CD4-positive, alpha-beta T cell (primary cell): Measurements from ENCODE around the gene EMP3. TPM values are rescaled to one million over a fixed set of nuclear protein-coding genes. Genes with fewer than 3 reads are reported as not detected.

ENCODE experiments used
- ATAC-seq: fragments of 200-7000 bp; cut with Tn5 transposase; one replicate; pipeline ENCODE4 v1.10.0; 2022; ENCODE audit warnings: mild to moderate bottlenecking; ENCODE audit not compliant: poor library complexity
- CTCF ChIA-PET: fragments of 350-600 bp; sonication (Branson Sonifier 250); formaldehyde crosslinking; loops from one replicate; lab custom pipeline; 2021; ENCODE audit warnings: antibody characterized with exemption, inconsistent platforms; lab: Charles Lee
- POLR2A ChIA-PET: fragments of 350-600 bp; sonication (Branson Sonifier 250); formaldehyde crosslinking; loops from one replicate; lab custom pipeline; 2021; ENCODE audit warnings: antibody characterized with exemption, inconsistent platforms; lab: Charles Lee
- DNase-seq, 14 experiments: peaks; one replicate each; pipeline ENCODE4 v3.0.0-alpha.2; 2013 to 2020; ENCODE audit warnings: mixed read lengths in 2 of 14
- H3K27ac ChIP-seq, 2 donors: one replicate each; pipeline versions ENCODE4 v1.5.1 to v1.7.0; 2013; ENCODE audit warnings: low read length in 2 of 2, low read depth in 1 of 2, mild to moderate bottlenecking in 1 of 2
- H3K27me3 ChIP-seq, 2 experiments: 1 replicate in 1 of 2; 2 replicates in 1 of 2; pipeline versions ENCODE4 v1.6.1 to v1.7.0; 2013; ENCODE audit warnings: low read length in 2 of 2, control low read depth in 1 of 2, mild to moderate bottlenecking in 1 of 2, moderate library complexity in 1 of 2; ENCODE audit not compliant: insufficient read depth in 2 of 2, control insufficient read depth in 1 of 2
- H3K36me3 ChIP-seq: one replicate; pipeline ENCODE4 v1.6.1; 2013; ENCODE audit warnings: low read length, control low read depth; ENCODE audit not compliant: insufficient read depth
- H3K4me1 ChIP-seq: one replicate; pipeline ENCODE4 v1.6.1; 2013; ENCODE audit warnings: low read length, control low read depth; ENCODE audit not compliant: insufficient read depth
- H3K4me3 ChIP-seq: one replicate; pipeline ENCODE4 v1.5.1; 2013; ENCODE audit warnings: mild to moderate bottlenecking, low read length, moderate library complexity
- H3K9me3 ChIP-seq, 2 experiments: 1 replicate in 1 of 2; 2 replicates in 1 of 2; pipeline versions ENCODE4 v1.6.1 to v1.7.0; 2013; ENCODE audit warnings: low read length in 2 of 2, mild to moderate bottlenecking in 2 of 2, control low read depth in 1 of 2, moderate library complexity in 1 of 2; ENCODE audit not compliant: control insufficient read depth in 1 of 2, insufficient read depth in 1 of 2
- H3K27ac Mint-ChIP-seq: one replicate; pipeline ENCODE4 v1.8.0; 2020; ENCODE audit warnings: mixed read lengths
- H3K27me3 Mint-ChIP-seq: one replicate; pipeline ENCODE4 v1.8.0; 2021; ENCODE audit warnings: mixed read lengths
- H3K36me3 Mint-ChIP-seq: one replicate; pipeline ENCODE4 v1.8.0; 2021; ENCODE audit warnings: low read depth, mixed read lengths
- H3K4me1 Mint-ChIP-seq: one replicate; pipeline ENCODE4 v1.8.0; 2021; ENCODE audit warnings: low read depth, mixed read lengths
- H3K4me3 Mint-ChIP-seq: one replicate; pipeline ENCODE4 v1.8.0; 2020; ENCODE audit warnings: mild to moderate bottlenecking, mixed read lengths
- H3K9me3 Mint-ChIP-seq: one replicate; pipeline ENCODE4 v1.8.0; 2020; ENCODE audit warnings: mixed read lengths
- CTCF ChIP-seq: fragments of 200-600 bp; IDR thresholded peaks from one replicate; pipeline ENCODE4 v1.8.0; 2022; ENCODE audit warnings: antibody characterized with exemption, mild to moderate bottlenecking
- intact Hi-C, 2 experiments: fragments of 100-400 bp; cut with DNase I in 1 of 2; cut with micrococcal nuclease in 1 of 2; formaldehyde crosslinking; loops; one replicate each; pipeline versions ENCODE4 v1.15.1 to v1.9.0; 2023 to 2025; cut with DNase I, micrococcal nuclease
- total RNA-seq, 174 experiments: library from RNA in 2 of 174; stranded (reverse) in 2 of 174; gene quantifications; one replicate each; pipeline ENCODE4 v1.2.3 and lab custom pipeline; 2021 to 2026

The EMP3 gene
- total RNA-seq, 2 experiments from 2014 or later: 185 to 201 TPM

- Histone ChIP-seq H3K9me3 (no peaks in the 10 kb centered on the region), H3K36me3 (no peaks in the 10 kb centered on the region), H3K4me1 (no peaks in the 10 kb centered on the region), H3K4me3 (no peak overlapping the region), H3K27ac (no peak overlapping the region), H3K27me3 (no peaks in the 10 kb centered on the region)
- intact Hi-C loops: no loop called here
- no peaks in the 10 kb centered on the region for H3K4me1 Mint-ChIP-seq
- ChIA-PET CTCF (no interaction called here), POLR2A (no interaction called here)
- no peaks in the 10 kb centered on the region for H3K9me3 Mint-ChIP-seq
- no peak for TF ChIP-seq CTCF
- H3K27ac Mint-ChIP-seq: no peak overlapping the region
- H3K4me3 Mint-ChIP-seq: no peak overlapping the region
- H3K27me3 Mint-ChIP-seq: no peaks in the 10 kb centered on the region
- DNase-seq (no peak), ATAC-seq (no peak)
- no peaks in the 10 kb centered on the region for H3K36me3 Mint-ChIP-seq
Observed at GRCh38 chr19:48301886-48302599, 23.3 kb upstream of the EMP3 start.

- no peaks in the 10 kb centered on the region for H3K27me3 ChIP-seq
- H3K4me1 Mint-ChIP-seq: no peaks in the 10 kb centered on the region
- CTCF ChIA-PET: no interaction called here
- no peaks in the 10 kb centered on the region for H3K36me3 ChIP-seq
- H3K27ac ChIP-seq: no peak overlapping the region
- H3K9me3 Mint-ChIP-seq: no peaks in the 10 kb centered on the region
- POLR2A ChIA-PET: no interaction called here
- no peak for TF ChIP-seq CTCF
- ATAC-seq (no peak), DNase-seq (no peak)
- H3K27me3 Mint-ChIP-seq: no peaks in the 10 kb centered on the region
- H3K9me3 ChIP-seq: no peaks in the 10 kb centered on the region
- H3K36me3 Mint-ChIP-seq: no peaks in the 10 kb centered on the region
- H3K4me3 ChIP-seq: no peak overlapping the region
- H3K4me1 ChIP-seq: no peaks in the 10 kb centered on the region
- intact Hi-C loops: no loop called here
- no peak overlapping the region for H3K27ac Mint-ChIP-seq
- H3K4me3 Mint-ChIP-seq: no peak overlapping the region
Observed at GRCh38 chr19:48302600-48302959, 22.8 kb upstream of the EMP3 start.

- Histone ChIP-seq H3K36me3 (no peaks in the 10 kb centered on the region), H3K9me3 (no peaks in the 10 kb centered on the region), H3K4me1 (no peaks in the 10 kb centered on the region), H3K4me3 (no peak overlapping the region), H3K27ac (no peak overlapping the region), H3K27me3 (no peaks in the 10 kb centered on the region)
- no peak for DNase-seq
- H3K9me3 Mint-ChIP-seq: no peaks in the 10 kb centered on the region
- intact Hi-C loops: no loop called here
- no peaks in the 10 kb centered on the region for H3K27me3 Mint-ChIP-seq
- H3K36me3 Mint-ChIP-seq: no peaks in the 10 kb centered on the region
- no peak for ATAC-seq
- no peak for TF ChIP-seq CTCF
- ChIA-PET POLR2A (no interaction called here), CTCF (no interaction called here)
- no peak overlapping the region for H3K4me3 Mint-ChIP-seq
- H3K27ac Mint-ChIP-seq: no peak overlapping the region
- H3K4me1 Mint-ChIP-seq: no peaks in the 10 kb centered on the region
Observed at GRCh38 chr19:48303367-48303766, 22.0 kb upstream of the EMP3 start.
